HG03095 (cell line): ENCODE measurements around the gene SYNGR1.
"Not testable (repeated sequence)": the region's sequence is repeated elsewhere in the genome, so short reads cannot be mapped to it uniquely, and the experiment has no call there.

Source experiments
- ATAC-seq: cut with Tn5 transposase; IDR thresholded peaks from one replicate; pipeline ENCODE4 v1.9.1; 2021; ENCODE audit warnings: moderate library complexity; ENCODE audit not compliant: unreplicated experiment

The SYNGR1 gene

DNA sequence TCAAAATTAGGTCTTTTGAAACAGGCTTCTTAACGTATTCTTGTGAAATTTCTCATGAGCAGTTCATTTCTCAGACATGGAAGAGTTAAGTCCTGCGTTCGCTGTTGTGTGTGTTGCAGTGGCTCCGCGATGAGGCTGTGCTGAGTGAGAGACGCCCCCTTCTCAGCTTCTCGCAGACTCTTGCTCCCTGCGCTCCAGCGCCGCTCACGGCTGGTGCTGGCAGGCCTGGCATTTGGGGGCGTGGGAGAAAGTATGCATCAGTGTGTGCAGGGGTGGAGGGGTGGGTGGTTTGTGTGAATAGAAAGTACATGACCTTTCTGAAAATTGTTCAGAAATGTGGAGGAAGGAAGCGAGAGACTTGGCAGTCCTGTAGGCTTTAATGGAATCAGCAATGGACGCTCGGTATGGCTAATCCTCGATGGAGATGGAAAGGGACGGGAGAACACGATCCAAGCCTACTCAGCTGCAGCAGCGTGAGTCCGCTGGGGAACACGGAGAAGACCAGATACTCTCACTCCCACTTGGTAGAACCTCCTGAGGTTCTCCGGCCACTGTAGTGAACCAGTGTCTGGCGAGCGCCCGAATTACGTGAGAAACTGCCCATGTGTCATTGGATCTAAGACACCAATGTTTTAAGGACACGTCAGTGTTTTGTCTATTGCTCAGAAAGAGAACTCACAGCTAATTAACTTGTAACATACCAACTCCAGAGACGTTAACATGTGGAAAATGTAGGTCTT, 55.7 kb downstream of the SYNGR1 start:
- ATAC-seq: no peak

DNA sequence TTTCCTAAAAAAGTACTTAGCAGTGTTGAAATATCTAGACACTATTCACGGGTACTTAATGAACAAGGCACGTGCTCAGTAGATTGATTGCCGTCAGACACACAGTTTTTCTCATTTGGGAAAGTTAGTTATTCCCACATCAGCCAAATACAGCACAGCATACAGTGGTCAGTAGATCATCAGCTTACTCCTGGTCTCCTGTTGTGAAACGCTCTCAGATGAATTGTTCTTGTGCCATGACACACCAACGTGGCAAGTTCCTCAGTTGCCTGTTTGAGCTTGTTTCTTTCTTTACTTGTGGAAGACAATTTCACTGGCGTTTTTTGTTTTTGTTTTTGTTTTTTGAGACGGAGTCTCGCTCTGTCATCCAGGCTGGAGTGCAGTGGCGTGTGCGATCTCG, 58.4 kb downstream of the SYNGR1 start:
- ATAC-seq: no peak

DNA sequence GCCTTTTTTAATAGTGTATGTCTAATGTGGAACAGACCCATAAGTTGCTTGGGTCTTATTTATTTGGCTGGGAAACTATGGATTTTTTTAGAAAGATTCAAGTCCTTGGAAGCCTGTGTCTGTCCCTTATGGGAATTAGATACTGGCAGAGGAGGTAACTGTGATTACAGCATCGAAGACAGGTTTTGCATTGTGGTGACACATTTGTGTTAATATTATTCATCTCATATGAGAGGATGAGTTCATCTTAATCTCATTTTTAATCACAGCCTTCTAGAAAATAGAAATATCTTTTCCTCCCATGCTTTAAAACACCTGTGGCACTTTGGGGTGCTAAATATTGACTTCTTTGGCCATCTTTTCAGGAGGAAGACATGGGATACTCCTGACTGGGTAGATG, 59.0 kb downstream of the SYNGR1 start:
- ATAC-seq: no peak

GRCh38 chr22:39409516-39410029, 59.8 kb downstream of the SYNGR1 start:
- ATAC-seq: no peak

DNA sequence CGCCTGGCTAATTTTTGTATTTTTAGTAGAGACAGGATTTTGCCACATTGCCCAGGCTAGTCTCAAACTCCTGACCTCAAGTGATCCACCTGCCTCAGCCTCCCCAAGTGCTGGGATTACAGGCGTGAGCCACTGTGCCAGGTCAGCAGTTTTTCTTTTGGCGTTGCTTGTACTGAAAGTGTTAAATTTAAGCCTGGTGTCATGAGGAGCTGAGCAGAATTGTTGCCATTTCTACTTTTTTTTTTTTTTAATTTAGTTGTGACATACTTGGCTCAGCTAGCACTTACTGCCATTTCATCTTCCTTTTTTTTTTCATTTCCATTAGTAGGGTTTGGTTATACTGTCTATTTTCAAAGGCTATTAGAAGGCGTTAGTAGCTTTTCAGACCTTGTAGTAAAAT, 60.5 kb downstream of the SYNGR1 start:
- no peak for ATAC-seq

DNA sequence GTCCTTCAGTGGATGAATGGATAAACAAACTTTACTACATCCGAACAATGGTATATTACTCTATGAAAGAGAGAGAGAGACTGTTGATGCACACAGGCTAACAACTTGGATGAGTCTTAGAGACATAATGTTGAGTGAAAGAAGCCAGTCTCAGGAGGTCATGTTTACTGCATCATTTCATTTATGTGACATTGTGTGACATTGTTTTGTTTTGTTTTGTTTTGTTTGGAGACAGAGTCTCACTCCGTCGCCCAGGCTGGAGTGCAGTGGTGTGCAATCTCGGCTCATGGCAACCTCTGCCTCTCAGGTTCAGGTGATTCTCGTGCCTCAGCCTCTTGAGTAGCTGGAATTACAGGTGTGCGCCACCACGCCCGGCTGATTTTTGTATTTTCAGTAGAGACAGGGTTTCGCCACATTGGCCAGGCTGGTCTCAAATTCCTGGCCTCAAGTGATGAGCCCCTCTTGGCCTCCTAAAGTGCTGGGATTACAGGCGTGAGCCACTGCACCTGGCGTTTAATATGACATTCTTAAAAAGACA, 62.1 kb downstream of the SYNGR1 start:
- not testable (repeated sequence) for ATAC-seq

GRCh38 chr22:39413204-39413603, 63.4 kb downstream of the SYNGR1 start:
- ATAC-seq: not testable (repeated sequence)

- ATAC-seq: no peak
These were observed 64.6 kb downstream of the SYNGR1 start for GRCh38 chr22:39414377-39414776.

- ATAC-seq: no peak
These were observed 65.1 kb downstream of the SYNGR1 start for GRCh38 chr22:39414886-39415285.

DNA sequence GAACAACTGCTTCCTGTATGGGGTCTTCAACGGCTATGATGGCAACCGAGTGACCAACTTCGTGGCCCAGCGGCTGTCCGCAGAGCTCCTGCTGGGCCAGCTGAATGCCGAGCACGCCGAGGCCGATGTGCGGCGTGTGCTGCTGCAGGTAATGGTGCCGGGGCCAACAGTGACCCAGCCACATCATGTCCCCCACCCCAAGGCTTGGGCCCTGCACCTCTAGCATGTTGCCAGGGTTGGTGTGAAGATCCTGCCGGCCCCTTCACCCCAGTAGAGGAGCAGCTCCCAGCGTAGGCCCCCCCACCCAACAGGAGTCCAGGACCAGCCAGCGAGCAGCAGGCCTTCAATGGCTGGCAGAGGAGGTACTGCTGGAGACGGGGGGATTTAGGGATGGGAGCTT, 65.7 kb downstream of the SYNGR1 start:
- ATAC-seq: no peak

DNA sequence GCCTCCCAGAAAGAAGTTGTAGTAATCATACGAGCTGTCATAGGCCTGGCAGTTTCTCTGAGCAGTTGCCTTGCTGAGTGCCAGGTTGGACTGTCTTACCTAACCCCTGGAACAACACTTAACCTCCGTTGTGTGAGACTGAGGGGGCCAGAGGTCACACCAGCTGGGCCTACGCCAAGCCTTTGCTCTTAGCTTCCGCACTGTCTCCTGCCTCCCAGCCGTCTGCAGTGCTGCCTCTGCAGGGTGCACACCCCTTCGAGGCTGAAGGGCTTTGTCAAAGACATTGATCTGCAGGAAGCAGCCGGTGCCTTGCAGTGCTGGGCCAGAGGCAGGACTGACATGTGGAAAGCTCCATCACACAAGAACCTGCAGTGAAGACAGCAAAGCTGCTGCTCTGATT, 66.5 kb downstream of the SYNGR1 start:
- ATAC-seq: no peak

- no peak for ATAC-seq
These were observed 67.8 kb downstream of the SYNGR1 start for GRCh38 chr22:39417641-39418040.

DNA sequence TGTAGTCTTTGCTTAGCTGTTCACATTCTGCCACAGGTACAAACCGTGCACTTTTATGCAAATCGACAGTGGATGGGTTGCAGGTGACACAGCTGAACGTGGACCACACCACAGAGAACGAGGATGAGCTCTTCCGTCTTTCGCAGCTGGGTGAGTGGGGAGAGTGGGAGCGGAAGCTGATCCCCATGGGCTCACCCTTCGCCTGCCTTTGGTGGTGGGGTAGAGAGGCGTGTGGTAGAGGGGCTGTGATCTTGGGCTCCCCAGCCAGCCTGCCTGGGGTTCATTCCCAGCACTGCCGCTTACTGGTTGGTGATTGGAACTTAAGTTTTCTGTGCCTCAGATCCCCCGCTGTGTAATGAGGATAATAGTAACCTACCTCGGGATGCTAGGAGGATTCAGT, 68.9 kb downstream of the SYNGR1 start:
- no peak for ATAC-seq

DNA sequence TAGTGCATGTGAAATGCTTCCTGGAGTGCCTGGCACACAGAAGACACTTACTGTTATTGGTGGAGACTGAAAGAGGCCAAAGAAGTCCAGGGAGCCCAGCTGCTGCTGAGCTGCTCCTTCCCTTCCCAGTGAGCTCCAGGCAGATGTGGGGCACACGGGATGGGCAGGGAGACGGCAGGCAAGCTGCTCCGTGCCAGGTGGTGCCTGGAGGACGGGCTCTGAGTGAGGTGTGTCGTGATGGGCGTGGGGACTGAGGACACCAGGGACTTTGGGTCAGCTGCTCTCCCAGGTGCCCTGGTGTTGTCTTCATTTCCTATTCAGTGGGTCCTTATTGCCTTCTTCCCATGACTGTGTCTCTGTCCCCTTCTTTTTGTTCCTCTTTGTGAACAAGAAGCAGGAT, 69.3 kb downstream of the SYNGR1 start:
- no peak for ATAC-seq

DNA sequence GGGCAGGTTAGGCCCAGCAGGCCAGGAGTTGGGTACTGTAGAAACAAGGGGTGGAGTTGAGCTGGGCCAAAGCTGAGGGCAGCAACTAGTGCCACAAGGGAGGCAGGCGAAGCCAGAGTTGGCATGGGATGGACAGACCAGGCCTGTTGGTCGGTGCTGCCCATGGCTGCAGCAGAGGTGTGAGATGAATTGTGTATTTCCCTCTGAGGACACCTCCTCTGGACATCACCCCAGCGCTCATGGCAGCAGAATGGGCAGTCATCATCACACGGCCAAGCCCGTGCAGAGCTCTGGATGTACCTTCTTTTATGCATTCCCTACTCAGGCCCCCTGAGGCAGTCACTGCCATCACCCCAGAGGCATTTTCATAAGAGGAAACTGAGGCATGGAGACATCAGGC, 70.1 kb downstream of the SYNGR1 start:
- no peak for ATAC-seq

GRCh38 chr22:39421691-39422090, 71.9 kb downstream of the SYNGR1 start:
- ATAC-seq: no peak

DNA sequence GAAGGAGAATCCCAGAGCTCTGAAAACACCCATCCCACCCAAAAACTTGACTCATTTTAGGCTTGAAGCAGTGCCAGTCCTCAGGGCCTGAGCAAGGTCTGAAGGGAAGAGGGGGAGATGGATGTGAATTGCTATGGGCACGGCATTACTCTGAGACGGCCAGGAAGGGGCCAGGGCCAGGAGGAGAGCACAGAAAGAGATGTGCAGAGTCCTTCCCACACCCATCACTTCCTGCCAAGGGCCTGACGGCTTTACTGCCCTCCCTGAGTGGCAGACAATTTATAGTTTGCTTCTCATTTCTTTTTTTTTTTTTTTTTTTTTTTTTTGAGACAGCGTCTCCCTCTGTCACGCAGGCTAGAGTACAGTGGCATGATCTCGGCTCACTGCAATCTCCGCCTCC, 72.3 kb downstream of the SYNGR1 start:
- no peak for ATAC-seq

GRCh38 chr22:39422721-39423120, 72.9 kb downstream of the SYNGR1 start:
- no peak for ATAC-seq

GRCh38 chr22:39423976-39424375, 74.2 kb downstream of the SYNGR1 start:
- ATAC-seq: no peak

DNA sequence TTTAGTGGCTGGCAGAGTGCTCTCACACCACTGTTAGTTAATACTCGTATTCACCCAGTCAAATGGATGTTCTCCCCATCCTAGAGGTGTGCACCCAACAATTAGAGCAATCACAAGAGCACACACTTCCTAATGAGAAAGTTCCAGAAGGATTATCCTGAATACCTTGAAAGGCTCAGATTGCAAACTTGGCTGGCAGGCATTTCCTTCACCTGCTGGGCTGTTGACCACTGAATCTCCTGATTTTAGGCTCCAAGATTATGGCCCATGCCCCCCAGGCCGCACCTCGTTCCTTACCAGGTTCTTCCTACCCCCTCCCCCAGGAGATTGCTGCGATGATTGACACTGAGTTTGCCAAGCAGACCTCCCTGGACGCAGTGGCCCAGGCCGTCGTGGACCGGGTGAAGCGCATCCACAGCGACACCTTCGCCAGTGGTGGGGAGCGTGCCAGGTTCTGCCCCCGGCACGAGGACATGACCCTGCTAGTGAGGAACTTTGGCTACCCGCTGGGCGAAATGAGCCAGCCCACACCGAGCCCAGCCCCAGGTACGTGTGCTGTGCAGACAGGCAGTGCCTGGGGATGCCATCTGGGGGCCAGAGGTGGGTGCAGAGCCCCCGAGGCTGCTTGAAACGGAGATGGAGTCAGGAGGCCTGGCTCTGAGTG, 76.7 kb downstream of the SYNGR1 start:
- ATAC-seq: no peak

GRCh38 chr22:39427751-39428596, 78.2 kb downstream of the SYNGR1 start:
- ATAC-seq: no peak
